Epithelial cell of esophagus (primary cell): Measurements from ENCODE around the gene SDF2.

Experiments used
- DNase-seq: peaks from one replicate; pipeline ENCODE4 v3.0.0; 2010; ENCODE audit warnings: low read depth
- H3K4me3 ChIP-seq: 2 replicates; pipeline ENCODE4 v1.5.1; 2011; ENCODE audit warnings: mild to moderate bottlenecking, low read length, control low read depth
- TF ChIP-seq, protein P1 (sequence below): IDR thresholded peaks from 2 replicates; pipeline ENCODE4 v1.5.1; 2011; ENCODE audit warnings: low read depth, mild to moderate bottlenecking, low read length, control low read depth, inconsistent platforms; ENCODE audit not compliant: insufficient read depth; ENCODE audit errors: missing control alignments

Gene SDF2

DNA sequence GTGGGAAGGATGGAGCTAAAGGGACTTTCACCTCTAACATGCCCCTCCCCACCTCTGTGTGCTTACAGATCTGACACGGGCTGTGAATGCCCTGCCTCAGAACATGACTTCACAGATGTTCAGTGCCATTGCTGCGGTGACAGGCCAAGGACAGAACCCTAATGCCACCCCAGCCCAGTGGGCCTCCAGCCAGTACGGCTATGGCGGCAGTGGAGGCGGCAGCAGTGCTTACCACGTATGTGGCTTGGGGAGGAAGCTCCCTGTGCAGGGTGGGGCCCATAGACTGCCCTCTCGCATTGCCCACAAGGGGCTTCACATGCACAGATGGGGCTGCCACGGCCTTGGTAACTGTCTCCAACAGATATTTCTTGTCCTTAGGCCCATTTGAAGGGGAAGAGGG lies 38.6 kb upstream of the SDF2 start:
- no peak overlapping the region for H3K4me3 ChIP-seq
- DNase-seq = no peak
- TF ChIP-seq, protein P1, sequence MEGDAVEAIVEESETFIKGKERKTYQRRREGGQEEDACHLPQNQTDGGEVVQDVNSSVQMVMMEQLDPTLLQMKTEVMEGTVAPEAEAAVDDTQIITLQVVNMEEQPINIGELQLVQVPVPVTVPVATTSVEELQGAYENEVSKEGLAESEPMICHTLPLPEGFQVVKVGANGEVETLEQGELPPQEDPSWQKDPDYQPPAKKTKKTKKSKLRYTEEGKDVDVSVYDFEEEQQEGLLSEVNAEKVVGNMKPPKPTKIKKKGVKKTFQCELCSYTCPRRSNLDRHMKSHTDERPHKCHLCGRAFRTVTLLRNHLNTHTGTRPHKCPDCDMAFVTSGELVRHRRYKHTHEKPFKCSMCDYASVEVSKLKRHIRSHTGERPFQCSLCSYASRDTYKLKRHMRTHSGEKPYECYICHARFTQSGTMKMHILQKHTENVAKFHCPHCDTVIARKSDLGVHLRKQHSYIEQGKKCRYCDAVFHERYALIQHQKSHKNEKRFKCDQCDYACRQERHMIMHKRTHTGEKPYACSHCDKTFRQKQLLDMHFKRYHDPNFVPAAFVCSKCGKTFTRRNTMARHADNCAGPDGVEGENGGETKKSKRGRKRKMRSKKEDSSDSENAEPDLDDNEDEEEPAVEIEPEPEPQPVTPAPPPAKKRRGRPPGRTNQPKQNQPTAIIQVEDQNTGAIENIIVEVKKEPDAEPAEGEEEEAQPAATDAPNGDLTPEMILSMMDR = no peak

DNA sequence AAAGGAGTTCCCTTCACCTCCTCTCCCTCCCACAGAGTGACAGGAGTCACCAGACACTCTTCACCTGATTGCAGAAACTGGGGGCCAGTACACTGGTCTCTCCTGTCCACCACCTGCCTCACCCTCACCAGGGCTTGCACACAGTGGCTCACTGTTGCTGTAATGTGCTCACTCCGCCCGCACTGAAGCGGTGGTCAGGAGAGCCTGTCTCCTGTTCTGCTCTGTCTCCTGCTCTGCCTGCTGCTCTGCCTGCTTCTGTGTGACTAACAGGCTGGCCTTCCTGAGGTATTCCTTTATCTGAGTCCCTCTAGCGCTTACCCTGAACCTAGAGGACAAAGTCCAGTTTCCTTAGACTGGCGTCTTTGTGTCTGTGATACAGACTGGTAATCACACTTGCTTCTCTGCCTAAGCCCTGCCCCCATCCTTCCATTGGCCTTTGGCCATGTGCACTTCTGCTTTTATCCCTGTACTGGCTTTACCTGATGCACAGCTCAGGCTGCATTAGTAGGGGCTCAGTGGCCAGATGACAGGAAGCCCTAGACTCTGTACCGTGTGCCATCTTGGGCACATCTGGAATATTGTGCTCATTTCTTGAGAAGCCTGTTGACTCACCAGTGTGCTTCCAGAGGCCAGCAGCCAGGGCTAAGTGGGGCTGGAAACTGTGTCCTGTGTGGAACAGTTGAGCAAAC lies 36.7 kb upstream of the SDF2 start:
- H3K4me3 ChIP-seq = no peak overlapping the region
- DNase-seq = no peak
- TF ChIP-seq, protein P1 = no peak

DNA sequence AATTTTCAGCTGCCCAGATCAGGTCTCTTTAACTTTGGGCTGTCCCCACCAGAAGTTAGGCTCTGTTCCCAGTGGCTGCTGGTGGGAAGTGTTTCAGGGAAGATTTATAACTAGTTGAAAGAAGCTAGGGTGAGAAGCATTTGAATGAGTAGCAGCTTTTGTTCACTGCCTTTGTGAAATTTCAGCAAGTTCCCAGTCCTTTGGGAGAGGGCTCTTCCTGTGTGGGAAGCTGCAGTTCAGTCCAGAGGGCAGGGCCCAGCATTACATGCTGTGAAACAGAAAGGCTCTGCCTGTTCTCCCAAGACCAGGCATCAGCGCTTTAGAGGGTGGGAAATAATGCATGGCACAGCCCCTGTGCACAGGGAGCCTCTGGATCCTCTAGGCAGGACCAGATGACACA lies 32.2 kb upstream of the SDF2 start:
- no peak for DNase-seq
- TF ChIP-seq, protein P1 = no peak

DNA sequence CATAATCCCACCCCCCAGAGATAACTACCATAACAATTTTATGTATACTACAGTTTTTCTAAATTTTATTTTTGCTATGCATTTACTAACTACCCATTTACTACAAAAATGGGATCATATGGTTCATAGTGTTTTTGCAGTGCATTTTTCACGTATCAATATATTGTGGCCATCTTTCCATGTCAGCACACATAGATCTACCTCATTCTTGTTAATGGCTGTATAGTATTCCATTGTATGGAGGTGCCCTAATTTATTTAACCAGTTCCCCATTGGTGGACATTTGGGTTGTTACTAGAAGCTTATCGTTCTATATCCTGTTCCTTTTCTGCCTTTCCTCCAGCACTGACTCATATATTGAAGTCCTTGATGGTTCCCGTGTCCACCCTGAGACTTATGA lies 27.3 kb upstream of the SDF2 start:
- TF ChIP-seq, protein P1 = no peak
- DNase-seq = no peak
- H3K4me3 ChIP-seq = no peak overlapping the region

More for the DNA sequence above, 32.2 kb upstream of the SDF2 start:
- H3K4me3 ChIP-seq = no peak overlapping the region

DNA sequence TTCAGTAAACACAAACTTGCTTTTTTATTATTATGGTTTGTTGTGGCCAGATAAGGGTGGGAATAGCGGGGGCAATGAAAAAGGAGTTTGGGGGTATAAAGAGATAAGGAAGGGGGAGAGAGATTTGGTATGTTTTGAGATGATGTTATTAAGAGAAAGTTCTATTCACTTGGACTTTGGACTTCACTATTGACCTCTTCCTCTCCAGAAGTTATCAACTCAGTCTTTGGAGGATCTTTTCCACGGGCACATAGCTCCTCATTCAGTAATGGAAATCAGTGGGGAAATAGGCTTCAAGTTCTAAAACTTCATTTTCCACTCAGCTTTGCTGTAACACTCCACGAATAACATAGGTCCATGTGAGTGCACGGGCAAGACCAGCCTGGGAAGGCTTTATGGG lies 26.8 kb upstream of the SDF2 start:
- DNase-seq = no peak
- H3K4me3 ChIP-seq = no peak overlapping the region
- TF ChIP-seq, protein P1 = no peak

DNA sequence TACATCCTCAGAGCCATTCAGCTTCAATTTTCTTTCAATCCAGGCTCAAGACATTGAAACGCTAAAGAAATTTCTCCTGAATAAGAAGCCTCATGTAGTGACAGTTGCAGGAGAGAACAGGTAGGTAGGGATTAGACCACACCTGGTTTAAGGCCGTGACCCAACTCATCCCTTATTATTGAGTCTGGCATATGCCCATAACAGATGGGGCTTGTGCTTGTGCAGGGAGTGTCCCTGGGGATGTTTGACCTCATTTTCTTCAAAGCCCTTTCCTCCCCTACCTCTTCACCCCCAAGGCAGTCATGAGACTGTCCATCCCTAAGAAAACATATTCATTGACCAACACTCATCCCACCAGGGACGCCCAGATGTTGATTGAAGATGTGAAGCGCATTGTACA lies 24.6 kb upstream of the SDF2 start:
- no peak for DNase-seq
- H3K4me3 ChIP-seq = no peak overlapping the region
- TF ChIP-seq, protein P1 = no peak

DNA sequence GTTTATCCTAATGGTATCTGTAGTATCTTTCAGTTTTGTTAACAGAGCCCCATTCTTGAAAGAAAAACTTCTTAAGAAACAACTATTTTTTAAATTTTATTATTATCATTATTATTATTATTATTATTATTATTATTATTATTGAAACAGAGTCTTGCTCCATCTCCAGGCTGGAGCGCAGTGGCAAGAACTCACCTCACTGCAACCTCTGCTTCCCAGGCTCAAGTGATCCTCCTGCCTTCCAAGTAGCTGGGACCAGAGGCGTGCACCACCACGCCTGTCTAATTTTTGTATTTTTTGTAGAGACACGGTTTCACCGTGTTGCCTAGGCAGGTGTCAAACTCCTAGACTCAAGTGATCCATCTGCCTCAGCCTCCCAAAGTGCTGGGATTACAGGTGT lies 23.7 kb upstream of the SDF2 start:
- H3K4me3 ChIP-seq = no peak overlapping the region
- TF ChIP-seq, protein P1 = no peak
- no peak for DNase-seq
